ENCODE data around the gene APOC1.
A peak's percentile ranks its signal among the peaks of the same experiment; 100 is the strongest.
"Not testable (repeated sequence)": the region's sequence is repeated elsewhere in the genome, so short reads cannot be mapped to it uniquely, and the experiment has no call there.

The APOC1 gene

GRCh38 chr19:44924243-44924725 lies 9.9 kb downstream of the APOC1 start:
- DNase-seq, result no peak

GRCh38 chr19:44925114-44925891 lies 10.9 kb downstream of the APOC1 start:
- DNase-seq, result no peak

DNA sequence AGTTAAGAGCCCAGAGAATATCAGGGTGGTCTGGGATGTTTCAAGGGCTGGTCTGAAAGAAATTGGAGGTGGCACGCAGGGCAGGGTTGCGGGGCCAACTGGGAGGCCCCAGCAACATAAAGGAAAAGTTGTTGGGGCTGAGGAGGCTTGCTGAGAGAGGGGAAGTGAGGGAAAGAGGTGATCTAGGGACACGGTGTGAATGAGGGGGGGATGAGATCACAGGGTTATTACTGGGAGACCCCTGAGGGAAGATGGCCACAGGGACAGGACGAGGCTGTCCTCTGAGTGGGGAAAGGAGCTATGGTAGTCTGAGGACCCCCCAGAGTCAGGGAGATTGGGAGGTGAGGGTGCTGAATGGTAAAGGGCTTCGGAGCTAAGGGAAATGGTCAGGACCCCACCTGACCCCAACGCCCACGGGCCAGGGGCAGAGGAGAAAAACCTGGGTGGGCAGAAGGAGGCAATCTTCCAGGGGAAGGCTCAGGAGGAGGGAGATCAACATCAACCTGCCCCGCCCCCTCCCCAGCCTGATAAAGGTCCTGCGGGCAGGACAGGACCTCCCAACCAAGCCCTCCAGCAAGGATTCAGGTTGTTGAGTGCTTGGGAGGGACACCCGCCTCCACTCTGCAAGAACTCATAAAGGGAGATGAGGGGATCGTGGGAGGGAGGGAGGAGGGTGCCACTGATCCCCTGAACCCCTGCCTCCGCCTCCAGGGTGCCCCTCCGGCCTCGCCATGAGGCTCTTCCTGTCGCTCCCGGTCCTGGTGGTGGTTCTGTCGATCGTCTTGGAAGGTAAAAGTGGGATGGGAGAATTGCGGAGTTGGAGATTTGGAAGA lies 12.1 kb downstream of the APOC1 start:
- not testable (repeated sequence) for DNase-seq

- no peak for DNase-seq
These were observed 13.3 kb downstream of the APOC1 start for GRCh38 chr19:44927746-44928145.

- no peak for DNase-seq
These were observed 15.7 kb downstream of the APOC1 start for GRCh38 chr19:44930088-44930487.

GRCh38 chr19:44931541-44931940 lies 17.1 kb downstream of the APOC1 start:
- DNase-seq, result no peak

GRCh38 chr19:44939668-44940067 lies 25.3 kb downstream of the APOC1 start:
- DNase-seq, result no peak

DNA sequence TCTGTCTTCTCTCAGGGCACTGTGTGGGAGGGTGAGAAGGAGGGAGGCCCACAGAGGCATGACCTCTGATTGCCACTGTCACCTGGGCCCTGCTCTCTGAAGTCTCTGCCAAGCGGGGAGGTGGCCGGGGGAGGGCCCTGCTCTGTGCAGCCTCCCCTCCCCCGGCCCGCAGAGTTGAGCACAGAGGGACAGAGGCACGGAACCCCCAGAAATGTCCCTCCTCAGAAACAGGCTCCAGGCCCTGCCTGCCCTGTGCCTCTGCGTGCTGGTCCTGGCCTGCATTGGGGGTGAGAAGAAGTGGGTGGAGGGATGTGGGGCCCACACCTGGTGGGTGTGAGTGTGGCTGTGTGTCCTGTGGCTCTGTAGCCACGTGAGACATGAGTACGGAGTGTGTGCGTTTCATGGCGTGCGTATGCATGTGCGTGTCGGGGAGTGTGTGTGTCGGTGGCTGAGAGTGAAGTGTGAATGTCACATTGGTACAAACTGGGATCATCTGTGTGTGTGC lies 27.7 kb downstream of the APOC1 start, which contains the start of gene APOC4:
TSS of gene APOC4 (plus strand) at position 171 of the 505 bp plus-strand sequence. CDS start at position 212, 41 bp downstream.
- DNase-seq, result no peak

DNA sequence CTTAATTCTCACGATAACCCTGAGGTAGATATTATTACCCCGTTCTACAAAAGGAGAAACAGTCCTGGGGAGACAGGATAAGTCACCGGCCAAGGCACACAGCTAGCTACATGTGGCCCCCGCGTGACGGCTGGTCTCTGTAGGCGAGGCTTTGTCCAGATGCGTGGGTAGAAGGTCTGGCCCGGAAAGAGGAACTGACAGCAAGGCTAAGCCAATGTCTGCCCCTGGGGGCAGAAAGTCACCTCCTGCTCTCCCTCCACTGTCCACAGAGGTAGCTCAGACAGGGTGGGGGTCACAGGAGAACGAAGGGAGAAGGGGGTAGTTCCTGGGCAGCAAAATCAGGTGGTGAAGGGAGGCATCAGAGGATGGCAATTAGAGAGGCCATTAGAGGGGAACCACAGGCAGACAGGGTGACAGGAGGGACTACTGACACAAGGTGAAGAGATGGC lies 29.4 kb downstream of the APOC1 start:
- DNase-seq, result no peak

DNA sequence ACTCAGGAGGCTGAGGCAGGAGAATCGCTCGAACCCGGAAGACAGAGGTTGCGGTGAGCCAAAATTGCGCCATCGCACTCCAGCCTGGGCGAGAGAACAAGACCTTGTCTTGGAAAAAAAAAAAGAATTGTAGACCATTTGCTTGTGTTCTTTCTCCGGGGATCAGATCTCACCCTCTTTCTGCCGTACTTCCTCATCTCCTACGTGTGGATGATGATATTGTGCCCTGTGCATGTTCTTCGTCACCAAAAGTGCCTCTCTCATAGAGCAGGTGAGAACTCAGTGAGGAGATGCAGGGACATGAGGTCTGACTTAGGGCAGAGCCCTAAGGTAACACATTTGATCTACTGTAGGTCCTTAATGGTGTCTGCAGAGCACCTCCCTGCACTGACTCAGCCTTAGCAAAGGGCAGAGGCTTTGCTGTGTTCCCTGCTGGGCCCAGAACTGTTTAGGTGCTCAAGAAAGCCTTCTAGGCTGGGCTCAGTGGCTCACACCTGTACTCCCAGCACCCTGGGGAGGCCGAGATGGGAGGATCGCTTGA lies 32.7 kb downstream of the APOC1 start:
- no peak for DNase-seq

- no peak for DNase-seq
These were observed 33.8 kb downstream of the APOC1 start for GRCh38 chr19:44948237-44948636.

DNA sequence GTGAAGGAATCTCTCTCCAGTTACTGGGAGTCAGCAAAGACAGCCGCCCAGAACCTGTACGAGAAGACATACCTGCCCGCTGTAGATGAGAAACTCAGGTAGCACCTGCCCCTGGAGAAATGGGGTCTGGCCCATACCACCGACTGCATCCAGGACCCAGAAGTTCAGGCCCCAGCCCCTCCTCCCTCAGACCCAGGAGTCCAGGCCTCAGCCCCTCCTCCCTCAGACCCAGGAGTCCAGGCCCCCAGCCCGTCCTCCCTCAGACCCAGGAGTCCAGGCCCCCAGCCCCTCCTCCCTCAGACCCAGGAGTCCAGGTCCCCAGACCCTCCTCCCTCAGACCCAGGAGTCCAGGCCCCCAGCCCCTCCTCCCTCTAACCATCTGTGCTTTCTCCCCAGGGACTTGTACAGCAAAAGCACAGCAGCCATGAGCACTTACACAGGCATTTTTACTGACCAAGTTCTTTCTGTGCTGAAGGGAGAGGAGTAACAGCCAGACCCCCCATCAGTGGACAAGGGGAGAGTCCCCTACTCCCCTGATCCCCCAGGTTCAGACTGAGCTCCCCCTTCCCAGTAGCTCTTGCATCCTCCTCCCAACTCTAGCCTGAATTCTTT lies 34.5 kb downstream of the APOC1 start:
- DNase-seq, result no peak

DNA sequence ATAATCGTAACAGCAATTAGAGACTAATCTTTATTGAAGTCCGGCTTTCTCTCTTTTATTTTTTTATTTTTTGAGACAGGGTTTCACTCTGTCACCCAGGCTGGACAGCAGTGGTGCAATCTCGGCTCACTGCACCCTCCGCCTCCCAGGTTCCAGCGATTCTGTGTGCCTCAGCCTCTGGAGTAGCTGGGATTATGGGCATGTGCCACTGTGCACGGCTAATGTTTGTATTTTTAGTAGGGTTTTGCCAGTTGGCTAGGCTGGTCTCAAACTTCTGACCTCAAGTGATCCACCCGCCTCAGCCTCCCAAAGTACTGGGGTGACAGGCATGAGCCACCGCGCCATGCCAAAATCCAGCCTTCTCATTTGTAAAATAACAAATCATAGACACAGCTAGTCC lies 35.1 kb downstream of the APOC1 start:
- DNase-seq, result no peak

- peak; percentile 80 for DNase-seq
These were observed 37.1 kb downstream of the APOC1 start for GRCh38 chr19:44951179-44952159.

- DNase-seq, result no peak
These were observed 39.9 kb downstream of the APOC1 start for GRCh38 chr19:44954278-44954648.

GRCh38 chr19:44954649-44955504 lies 40.5 kb downstream of the APOC1 start, which contains the start of gene CLPTM1:
Gene CLPTM1 (plus strand): TSS chr19:44955380. CDS start chr19:44955396, 16 bp downstream.
- DNase-seq, result peak; percentile 97

- no peak for DNase-seq
These were observed 41.4 kb downstream of the APOC1 start for GRCh38 chr19:44955505-44956439.

- DNase-seq, result no peak
These were observed 43.1 kb downstream of the APOC1 start for GRCh38 chr19:44957526-44957925.

DNA sequence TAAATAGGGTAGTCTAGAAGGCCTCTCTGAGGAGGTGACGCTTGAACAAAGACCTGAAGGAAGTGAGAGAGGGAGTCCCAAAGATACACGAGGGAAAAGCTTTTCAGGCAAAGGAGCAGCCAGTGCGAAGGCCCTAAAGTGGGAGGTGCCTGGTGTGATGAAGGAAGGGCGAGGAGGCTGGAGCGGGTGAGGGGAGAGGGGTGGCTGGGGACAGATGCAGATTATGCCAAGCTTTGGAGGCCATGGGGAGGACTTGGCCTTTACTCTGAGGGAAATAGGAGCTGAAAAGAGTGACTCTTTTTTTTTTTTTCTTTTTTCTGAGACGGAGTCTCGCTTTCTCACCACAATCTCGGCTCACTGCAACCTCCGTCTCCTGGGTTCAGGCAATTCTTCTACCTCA lies 43.7 kb downstream of the APOC1 start:
- DNase-seq, result no peak
